ENCODE results near the gene PERM1. TPM values are rescaled to one million over a fixed set of nuclear protein-coding genes. Genes with fewer than 3 reads are reported as not detected.
"Not testable (repeated sequence)": the region's sequence is repeated elsewhere in the genome, so short reads cannot be mapped to it uniquely, and the experiment has no call there.

The PERM1 gene
- total RNA-seq (2022) (0.18 and 0.65 TPM in 2 replicates), Bru-seq, nascent RNA (percentile 29 among the genes with signal in this experiment), BruChase-seq, experiment 1, labeled RNA remaining after a 2-hour chase (percentile 18 among the genes with signal in this experiment), BruChase-seq, experiment 2, labeled RNA remaining after a 6-hour chase (percentile 25 among the genes with signal in this experiment)
- long read RNA-seq = 0 reads

DNA sequence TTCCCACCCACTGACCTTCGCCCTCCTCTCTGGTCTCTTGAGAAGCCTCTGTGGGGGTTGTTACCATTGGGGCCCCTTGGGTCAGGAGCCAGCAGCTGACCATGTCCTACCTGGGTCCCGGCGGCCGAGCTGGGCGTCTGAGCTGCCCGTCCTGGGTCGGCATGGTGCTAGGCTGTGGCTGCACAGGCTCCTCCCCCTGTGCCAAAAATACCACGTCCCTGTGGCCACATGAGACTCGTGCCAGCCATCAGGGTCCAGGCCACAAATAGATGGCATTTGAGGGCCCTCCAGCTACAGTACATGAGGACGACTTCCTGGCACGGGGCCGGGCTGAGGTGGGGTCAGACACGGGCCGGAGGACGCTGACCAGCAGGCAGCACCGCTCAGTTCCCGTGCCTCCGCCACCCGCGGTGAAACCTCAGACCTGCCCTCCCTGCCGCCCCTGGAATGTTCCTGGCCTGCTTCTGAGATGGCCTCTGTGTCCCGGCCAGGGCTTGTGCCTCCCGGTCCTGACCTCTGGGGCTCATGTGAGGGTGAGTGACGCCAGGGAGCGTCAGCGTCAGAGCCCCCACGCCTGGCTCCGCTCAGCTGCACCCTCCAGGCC lies at the start of gene PERM1:
Gene PERM1 (minus strand): TSS at position 139 of the 604 bp plus-strand sequence. CDS start 1,064 bp downstream, outside the sequence.
- no TSS peak for BruUV-seq (replicated peaks)
- Mint-ChIP-seq H3K36me3 (ENCODE audit: insufficient read depth, unreplicated experiment) (peaks cover 9% of the 10 kb centered on the region), H3K27ac (ENCODE audit: unreplicated experiment) (no peak within 1 kb of the TSS), H3K9me3 (ENCODE audit: unreplicated experiment) (no peaks in the 10 kb centered on the region), H3K4me1 (ENCODE audit: low read depth, unreplicated experiment) (peaks cover 6% of the 10 kb centered on the region), H3K4me3 (ENCODE audit: unreplicated experiment) (no peak within 1 kb of the TSS), H3K27me3 (ENCODE audit: insufficient read depth, unreplicated experiment) (no peaks in the 10 kb centered on the region)
- no peak for DNase-seq
- ChIA-PET CTCF (interaction anchor here (1.5 kb wide), 1 partner anchor 82 kb away, joined by 5 read pairs; no protein-coding TSS in a partner anchor), POLR2A (interaction anchor here (0.9 kb wide), 1 partner anchor 18 kb away, joined by 3 read pairs; no protein-coding TSS in a partner anchor)
- no peaks in the 10 kb centered on the region for H3K4me1 ChIP-seq
- intact Hi-C loops (cut with micrococcal nuclease; ENCODE audit: unreplicated experiment) = loop anchor here (5.0 kb wide), 1 partner anchor 80 kb away; no protein-coding TSS in a partner anchor
- H3K27me3 ChIP-seq (replicated peaks; ENCODE audit: control insufficient read depth, insufficient read depth, low read length) = no peaks in the 10 kb centered on the region
- no peaks in the 10 kb centered on the region for H3K9me3 ChIP-seq
- no peaks in the 10 kb centered on the region for H3K36me3 ChIP-seq (ENCODE audit: control insufficient read depth, insufficient read depth, low read length)
- H3K4me3 ChIP-seq (ENCODE audit: low read depth, low read length) = no peak within 1 kb of the TSS
- no peak for TF ChIP-seq CTCF (IDR thresholded peaks at IDR 0.05; ENCODE audit: insufficient read depth in 1 of 2, low read depth in 1 of 2, low read length in 1 of 2, severe bottlenecking in 1 of 2, unreplicated experiment in 1 of 2)

- H3K27ac Mint-ChIP-seq (ENCODE audit: unreplicated experiment); H3K9me3 ChIP-seq; H3K27me3 Mint-ChIP-seq (ENCODE audit: insufficient read depth, unreplicated experiment); CTCF ChIA-PET; POLR2A ChIA-PET; H3K4me3 Mint-ChIP-seq (ENCODE audit: unreplicated experiment); H3K27me3 ChIP-seq (replicated peaks; ENCODE audit: control insufficient read depth, insufficient read depth, low read length); H3K4me1 ChIP-seq; intact Hi-C loops (cut with micrococcal nuclease; ENCODE audit: unreplicated experiment); DNase-seq; H3K36me3 ChIP-seq (ENCODE audit: control insufficient read depth, insufficient read depth, low read length); BruUV-seq (replicated peaks); H3K4me3 ChIP-seq (ENCODE audit: low read depth, low read length); H3K4me1 Mint-ChIP-seq (ENCODE audit: low read depth, unreplicated experiment); H3K9me3 Mint-ChIP-seq (ENCODE audit: unreplicated experiment): not testable (repeated sequence)
- peaks cover 35% of the 10 kb centered on the region for H3K36me3 Mint-ChIP-seq (ENCODE audit: insufficient read depth, unreplicated experiment)
Measured at GRCh38 chr1:1030867-1031658, 49.2 kb upstream of the PERM1 start.

DNA sequence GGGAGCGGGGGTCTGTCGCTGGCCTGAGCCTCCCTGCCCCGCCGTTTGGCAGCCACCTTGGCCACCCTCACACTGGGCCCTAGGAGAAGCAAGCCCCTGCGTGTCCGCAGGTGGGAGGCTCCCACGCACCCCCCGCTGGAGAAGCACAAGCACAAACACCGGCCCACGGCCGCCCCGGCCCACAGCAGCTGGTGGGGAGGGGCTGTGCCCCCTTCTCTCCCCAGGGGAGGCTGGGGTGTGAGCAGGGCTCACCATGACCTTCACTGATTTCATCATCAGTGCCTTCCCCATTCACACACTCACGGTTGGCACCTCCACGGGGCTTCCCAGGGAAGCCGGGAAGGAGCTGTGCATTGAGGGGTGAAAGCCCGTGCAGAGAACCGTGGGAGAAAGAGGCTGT lies 45.9 kb upstream of the PERM1 start:
- no peak for TF ChIP-seq CTCF (IDR thresholded peaks at IDR 0.05; ENCODE audit: insufficient read depth in 1 of 2, low read depth in 1 of 2, low read length in 1 of 2, severe bottlenecking in 1 of 2, unreplicated experiment in 1 of 2)
- intact Hi-C loops (cut with micrococcal nuclease; ENCODE audit: unreplicated experiment) = no loop called here
- Histone ChIP-seq H3K36me3 (ENCODE audit: control insufficient read depth, insufficient read depth, low read length) (peaks cover 3% of the 10 kb centered on the region; the same call in 1 of the 2 replicates), H3K9me3 (no peaks in the 10 kb centered on the region), H3K4me3 (ENCODE audit: low read depth, low read length) (no peak overlapping the region), H3K27me3 (replicated peaks; ENCODE audit: control insufficient read depth, insufficient read depth, low read length) (no peaks in the 10 kb centered on the region), H3K4me1 (peaks cover 26% of the 10 kb centered on the region)
- no peak for DNase-seq
- Mint-ChIP-seq H3K9me3 (ENCODE audit: unreplicated experiment) (no peaks in the 10 kb centered on the region), H3K4me1 (ENCODE audit: low read depth, unreplicated experiment) (peaks cover 13% of the 10 kb centered on the region), H3K36me3 (ENCODE audit: insufficient read depth, unreplicated experiment) (peaks cover 40% of the 10 kb centered on the region), H3K4me3 (ENCODE audit: unreplicated experiment) (no peak overlapping the region), H3K27me3 (ENCODE audit: insufficient read depth, unreplicated experiment) (no peaks in the 10 kb centered on the region), H3K27ac (ENCODE audit: unreplicated experiment) (no peak overlapping the region)
- ChIA-PET CTCF (no interaction called here), POLR2A (no interaction called here)
- no TSS peak for BruUV-seq (replicated peaks)
